NCI-H187 (cell line): ENCODE measurements around the gene STARD9.
"Not testable (repeated sequence)": the region's sequence is repeated elsewhere in the genome, so short reads cannot be mapped to it uniquely, and the experiment has no call there.

Source experiments
- DNase-seq, 2 experiments: peaks; one replicate each; lab custom pipeline; 2025; lab: John Stamatoyannopoulos, UW

The STARD9 gene

GRCh38 chr15:42766109-42766508, 190.7 kb downstream of the STARD9 start:
- DNase-seq = not testable (repeated sequence)
